Ecto neural progenitor cell (in vitro differentiated cells): ENCODE results near the gene SP3.

Source experiments
- DNase-seq: peaks from one replicate; pipeline ENCODE4 v3.0.0-alpha.2; 2018; ENCODE audit warnings: low spot score

The SP3 gene

DNA sequence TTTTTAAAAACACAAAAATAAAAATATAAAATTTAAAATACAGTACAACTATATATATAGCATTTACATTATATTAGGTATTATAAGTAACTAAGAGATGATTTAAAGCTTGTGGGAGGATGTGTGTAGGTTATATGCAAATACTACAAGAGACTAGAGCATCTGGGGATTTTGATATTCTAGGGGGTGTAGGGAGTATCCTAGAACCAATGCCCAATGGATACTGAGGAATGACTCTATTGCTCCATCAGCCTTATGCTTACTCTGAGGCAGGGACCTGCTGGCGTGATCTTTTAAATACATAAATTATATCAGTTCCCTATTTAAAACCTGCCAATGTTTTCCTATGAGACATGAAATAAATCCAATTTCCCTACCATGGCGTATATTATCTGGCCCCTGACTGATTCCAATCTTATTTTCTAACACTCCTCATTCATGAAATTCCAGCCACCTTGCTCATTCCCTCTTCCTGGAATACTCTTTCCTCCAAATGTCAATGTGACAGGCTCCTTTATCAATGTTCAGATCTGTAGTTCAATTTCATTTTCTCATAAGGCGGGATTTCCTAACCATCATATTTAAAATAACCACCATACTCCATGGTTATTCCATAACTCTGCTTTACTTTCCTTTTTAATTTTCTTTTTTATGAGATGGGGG, 22.2 kb downstream of the SP3 start:
- DNase-seq, result no peak

DNA sequence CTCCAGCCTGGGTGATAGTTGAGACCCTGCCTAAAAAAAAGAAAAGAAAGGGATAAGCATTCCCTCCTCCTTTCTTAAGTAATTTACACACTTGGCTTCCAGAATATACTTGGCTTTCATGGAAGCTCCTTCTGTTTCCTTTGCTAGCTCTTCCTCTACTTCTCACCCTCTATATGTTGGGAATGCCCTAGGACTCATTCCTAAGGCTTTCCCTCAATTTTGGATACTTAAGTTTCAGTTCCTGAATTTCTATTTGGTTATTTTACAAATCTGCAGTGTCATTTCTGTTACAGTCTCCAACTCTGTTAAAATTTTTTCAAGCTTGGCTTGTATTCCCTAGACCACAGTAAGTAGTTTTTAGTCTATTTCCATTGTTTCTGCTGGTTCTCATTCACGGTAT, 23.6 kb downstream of the SP3 start:
- no peak for DNase-seq

DNA sequence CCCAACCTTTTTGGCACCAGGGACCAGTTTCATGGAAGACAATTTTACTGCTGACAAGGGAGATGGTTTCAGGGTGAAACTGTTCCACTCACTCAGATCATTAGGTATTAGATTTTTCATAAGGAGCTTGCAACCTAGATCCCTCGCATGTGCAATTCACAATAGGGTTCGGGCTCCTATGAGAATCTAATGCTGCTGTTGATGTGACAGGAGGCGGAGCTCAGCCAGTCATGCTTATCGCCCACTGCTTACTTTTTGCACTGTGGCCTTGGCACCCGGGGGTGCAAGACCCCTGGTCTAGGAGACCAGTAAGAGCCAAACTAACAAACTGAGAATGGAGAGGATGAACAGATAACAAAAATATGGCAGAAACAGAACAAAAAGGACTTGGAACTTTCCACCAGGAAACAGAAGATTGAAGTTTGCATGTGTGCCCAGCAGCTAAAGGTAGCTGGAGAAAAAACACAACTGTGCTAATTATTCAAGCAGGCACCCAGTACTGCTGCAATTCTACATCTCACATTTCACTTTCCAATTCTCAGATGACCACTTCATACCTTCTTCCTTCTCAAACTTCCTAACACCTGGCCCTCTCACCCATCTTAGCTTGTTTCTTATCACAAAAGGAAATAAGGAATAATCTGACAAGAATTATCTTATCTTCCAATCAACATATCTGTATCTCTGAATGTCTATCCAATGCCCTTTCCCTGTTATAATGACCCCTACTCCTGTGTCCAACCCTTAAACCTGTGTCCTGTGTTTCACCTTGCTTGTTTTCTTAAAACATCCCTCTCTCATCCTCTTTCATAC, 24.8 kb downstream of the SP3 start:
- no peak for DNase-seq

DNA sequence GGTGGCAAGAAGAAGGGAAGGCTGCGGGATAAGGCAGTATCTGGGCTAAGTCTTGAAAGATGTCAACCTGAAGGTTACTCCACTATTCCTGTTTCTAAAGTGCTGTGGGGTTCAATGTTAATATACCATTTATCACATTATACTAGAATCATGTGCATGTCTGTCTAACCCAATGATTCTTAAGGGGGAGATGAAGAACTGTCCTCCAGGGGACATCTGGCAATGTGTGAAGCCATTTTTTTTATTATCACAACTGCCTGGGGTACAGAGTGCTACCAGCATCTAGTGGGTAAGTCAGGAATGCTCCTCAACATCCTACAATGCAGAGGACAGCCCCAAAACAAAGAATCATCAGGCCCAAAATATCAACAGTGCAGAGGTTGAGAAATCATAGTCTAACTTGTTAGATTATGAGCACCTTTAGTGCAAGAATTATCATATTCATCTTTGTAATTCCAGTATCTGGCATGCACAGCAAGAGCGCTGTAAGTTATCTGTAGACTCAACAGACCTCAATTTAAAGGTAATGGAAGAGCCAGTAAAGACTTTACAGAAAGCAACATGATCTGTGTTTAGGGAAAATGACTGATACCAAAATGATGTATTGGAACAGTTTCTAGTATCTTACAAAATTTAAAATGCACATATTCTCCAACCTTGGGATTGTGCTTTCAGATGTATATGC, 26.3 kb downstream of the SP3 start:
- DNase-seq, result no peak

DNA sequence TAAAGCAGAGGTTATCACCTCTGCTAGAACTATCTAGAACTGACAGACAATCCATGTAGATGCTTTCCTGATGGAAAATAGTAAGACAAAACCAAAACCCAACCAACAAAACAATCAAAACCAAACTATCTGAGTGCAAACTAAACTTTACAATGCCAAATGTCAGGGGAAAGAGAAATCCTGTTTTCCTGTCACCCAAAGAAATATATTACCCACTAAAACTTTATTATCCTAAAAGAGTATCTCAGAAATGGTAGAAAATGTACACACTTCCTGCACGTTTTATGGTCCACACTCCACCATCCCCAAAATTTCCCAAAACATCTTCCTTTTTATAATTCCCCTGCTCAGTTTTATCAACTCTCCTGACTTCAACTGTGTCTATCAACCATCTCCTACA, 29.9 kb downstream of the SP3 start:
- no peak for DNase-seq

DNA sequence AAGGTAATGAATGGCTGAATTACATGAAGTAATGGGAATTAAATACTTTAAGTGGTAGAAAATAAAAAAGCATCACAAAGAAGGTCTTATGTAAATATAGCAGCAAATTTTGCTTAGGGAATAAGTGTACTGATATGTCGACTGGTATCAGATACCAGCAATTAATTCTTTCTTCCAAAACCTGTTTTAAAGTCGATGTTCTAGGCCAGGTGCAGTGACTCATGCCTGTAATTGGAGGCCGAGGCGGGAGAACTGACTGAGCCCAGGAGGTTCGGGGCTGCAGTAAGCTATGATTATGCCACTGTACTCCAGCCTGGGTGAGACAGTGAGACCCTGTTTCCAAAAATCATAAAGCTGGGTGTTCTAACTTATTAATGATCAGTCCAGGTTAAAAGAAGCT, 30.3 kb downstream of the SP3 start:
- DNase-seq, result no peak

DNA sequence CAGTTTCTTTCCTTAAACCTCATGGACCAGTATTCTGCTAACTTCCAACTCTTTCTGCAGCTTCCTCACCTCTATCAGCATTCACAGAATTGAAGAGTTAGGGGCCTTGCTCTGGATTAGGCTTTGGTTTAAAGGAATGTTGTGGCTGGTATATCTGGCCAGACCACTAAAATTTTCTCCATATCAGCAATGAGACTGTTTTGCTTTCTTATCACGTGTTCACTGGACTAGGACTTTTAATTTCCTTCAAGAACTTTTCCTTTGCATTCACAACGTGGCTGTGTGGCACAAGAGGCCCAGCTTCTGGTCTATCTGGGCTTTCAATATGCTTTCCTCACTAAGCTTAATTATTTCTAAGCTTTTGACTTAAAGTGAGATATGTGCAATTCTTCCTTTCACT, 33.4 kb downstream of the SP3 start:
- no peak for DNase-seq

DNA sequence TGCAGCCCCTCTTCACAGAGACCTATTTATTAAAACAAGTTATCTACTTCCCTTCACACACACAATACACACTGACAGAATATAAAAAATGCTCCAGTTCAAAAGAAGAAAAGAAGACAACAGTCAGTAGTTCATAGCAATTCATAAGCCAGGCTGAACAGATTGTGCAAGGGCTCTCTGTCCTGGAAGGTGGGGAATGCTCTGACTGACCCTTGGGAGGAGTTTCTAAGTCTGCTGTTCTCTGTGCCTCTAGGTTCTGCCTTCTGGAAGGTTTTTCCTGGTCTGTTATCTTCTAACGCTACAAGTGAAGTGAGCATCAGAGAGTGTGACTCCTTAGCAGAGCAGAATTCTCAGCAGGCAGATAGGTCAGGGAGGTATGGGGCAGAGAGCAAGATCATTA, 35.7 kb downstream of the SP3 start:
- no peak for DNase-seq

DNA sequence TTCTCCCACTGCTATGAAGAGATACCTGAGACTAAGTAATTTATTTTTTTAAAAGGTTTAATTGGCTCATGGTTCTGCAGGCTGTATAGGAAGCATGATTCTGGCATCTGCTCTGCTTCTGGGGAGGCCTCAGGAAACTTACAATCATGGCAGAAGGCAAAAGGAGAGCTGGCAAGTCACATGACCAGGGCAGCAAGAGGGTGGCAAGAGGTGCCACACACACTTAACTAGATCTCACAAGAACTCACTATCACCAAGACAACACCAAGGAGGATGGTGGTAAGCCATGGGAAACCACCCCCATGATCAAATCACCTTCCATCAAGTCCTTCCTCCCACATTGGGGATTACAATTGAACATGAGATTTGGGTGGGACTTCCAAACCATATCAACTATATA, 38.3 kb downstream of the SP3 start:
- no peak for DNase-seq

DNA sequence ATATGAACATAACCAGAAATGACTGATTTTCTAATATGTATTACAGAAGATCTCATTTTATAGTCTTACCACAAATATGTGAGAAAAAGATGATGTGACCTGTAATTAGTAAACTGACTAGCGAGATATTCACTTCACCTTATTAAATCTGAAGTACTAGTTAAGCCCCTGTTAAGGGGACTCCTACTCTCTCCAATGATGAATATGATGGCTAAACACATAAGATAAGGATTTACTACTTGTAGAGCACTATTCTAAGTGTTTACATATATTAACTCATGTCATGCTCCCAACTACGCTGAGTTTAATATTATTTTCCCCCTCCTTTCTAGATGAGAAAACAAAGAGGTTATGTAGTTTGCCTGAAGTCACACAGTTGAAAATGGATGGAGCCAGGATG, 40.9 kb downstream of the SP3 start:
- DNase-seq, result no peak

DNA sequence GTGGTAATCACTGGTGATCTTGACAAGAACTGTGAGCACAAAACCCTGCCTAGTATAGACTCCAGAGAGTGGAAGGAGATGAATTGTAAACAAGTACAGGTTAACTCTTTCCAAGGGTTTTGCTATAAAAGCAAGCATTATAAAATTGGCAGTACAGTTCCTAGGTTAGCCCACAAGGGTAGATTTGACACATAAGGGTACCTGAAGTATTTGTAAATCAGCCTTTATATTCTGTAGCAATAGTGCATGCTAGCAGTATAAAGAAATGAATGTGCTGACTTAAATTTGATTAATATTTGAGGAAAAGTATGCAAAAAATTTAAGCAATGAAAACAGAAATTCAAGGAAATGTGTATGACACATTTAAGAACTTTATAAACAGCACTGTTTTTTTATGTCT, 42.4 kb downstream of the SP3 start:
- no peak for DNase-seq

DNA sequence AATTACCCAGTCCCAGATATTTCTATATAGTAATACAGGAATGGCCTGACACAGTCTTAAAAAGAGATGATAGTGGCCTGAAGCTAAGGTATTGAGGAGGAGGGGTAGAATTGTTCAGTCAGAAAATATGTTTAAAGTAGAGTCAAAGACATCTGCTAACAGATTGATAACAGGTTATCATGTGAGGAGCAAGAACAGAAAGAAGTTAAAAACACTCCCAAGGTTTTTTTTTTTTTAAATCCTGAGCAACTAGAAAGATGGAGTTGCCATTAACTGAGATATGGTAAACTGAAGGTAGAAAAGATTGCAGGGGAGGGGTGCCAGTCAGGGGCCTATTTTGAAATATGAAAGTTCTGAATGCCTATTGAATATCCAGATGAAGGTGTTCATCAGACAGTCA, 43.1 kb downstream of the SP3 start:
- no peak for DNase-seq

DNA sequence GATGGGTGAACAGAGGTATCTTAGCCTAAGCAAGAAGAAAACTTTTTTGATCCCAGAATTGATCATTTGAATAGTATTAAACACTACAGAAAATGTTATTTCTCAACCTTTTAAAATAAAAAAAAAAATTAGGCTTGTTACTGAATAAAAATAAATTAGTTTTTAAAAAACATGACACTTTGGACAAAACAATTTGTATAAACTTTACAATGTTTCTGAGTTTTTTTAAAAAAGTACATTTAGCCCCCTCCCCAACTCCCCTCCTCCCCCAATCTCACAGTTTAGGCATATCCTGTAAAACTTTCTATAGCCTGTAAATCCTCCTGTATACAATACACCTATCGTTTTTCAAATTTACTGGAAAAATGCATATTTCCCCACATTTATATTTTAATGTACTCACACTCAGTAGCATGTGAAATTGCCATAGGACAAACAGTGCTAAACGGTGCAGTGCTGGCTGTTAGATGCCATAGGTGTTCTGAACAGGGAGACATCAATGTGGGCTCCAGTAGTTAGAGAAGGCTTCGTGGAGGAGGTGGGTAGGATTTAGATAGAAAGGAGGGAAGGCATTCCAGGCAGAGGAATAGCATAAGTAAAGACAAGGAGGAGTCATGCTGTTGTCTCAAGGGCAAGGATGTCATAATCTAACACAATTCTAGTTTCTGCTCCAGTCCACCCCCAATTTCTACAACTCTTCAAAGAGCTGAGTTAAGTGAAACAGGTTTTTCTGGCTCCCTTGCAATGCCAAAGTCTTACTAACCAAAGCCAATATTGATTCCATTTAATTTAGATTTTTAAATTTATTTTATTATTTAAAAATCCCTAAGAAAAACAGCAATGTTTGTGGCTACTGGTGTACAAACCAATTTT, 50.9 kb downstream of the SP3 start:
- DNase-seq, result no peak

DNA sequence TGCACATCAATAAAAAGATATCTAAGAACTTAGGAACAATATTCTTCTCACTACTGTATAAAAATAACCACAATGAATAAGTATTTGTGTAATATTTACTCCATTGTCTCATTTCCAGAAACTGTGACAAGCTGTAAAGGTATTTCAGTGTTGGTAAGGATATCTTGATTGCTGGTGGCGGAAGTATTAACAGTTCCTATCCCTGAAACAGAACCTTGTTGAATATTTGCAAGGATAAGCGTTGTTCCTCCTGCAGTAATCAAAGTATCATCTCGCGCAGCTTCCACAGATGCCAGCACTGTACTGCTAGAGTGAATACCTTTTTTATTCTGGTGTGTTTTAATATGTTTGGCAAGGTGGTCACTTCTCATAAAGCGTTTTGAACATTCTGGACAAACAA, 55.3 kb downstream of the SP3 start:
- DNase-seq, result no peak

DNA sequence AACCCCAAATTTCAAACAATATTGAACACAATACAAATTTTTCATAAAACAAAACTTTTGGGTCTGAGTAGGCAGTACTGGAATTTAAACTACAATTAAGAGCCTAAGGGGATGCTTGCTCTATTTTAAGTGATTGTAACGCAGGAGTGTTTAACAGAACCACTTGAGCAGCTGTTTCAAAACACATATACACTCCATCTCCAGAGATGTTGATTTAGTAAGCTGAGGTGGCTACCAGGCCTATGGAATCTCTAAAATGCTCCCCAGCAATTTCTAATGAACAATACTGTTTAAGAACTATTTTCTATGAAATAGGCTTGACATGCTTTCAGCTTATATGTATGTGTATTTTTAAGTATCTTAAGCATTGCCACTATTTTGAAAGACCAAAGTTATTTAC, 58.5 kb downstream of the SP3 start:
- DNase-seq, result no peak

DNA sequence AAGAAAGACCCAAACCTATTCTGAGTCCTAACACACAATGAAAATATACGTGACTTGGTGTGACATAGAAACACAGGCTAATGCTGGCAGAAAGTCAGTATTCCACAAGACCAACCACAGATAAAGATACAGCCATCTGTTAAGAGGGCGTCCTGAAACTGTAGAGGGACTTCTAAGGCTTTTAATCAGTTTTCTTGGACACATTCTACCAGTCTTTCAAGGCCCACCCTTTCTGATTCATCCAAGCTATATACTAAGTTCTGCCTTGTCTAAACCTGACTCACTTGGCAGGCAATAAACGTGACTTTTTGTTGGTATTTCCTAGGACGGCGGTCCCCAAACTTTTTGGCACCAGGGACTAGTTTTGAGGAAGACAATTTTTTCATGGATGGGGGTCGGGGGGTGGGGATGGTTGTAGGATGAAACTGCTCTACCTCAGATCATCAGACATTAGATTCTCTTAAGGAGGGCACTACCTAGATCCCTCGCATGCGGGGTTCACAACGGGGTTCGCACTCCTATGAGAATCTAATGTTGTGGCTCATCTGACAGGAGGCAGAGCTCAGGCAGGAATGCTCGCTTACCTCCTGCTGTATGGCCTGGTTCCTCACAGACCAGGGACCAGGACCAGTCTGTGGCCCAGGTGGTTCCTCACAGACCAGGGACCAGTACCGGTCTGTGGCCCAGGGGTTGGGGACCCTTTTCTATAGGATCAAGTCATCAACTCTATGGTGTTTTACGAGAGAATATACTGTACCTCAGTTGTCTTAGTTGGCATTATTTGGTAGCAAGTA, 61.4 kb downstream of the SP3 start:
- DNase-seq, result no peak

DNA sequence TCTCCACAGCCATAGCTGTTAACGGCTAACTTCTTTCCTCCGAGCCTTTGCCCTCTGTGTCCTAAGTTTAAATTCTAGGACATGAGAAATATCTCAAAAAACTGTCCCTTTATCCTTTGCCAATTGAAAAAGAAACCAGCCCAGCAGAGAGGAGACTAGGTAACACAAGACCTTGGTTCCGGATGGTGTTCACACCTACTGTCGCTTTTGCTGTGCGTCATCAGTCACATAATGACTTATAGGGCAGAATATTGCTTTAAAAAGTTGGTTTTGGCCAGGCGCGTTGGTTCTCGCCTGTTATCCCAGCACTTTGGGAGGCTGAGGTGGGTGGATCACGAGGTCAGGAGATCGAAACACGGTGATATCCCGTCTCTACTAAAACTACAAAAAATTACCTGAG, 66.2 kb downstream of the SP3 start:
- DNase-seq, result no peak

DNA sequence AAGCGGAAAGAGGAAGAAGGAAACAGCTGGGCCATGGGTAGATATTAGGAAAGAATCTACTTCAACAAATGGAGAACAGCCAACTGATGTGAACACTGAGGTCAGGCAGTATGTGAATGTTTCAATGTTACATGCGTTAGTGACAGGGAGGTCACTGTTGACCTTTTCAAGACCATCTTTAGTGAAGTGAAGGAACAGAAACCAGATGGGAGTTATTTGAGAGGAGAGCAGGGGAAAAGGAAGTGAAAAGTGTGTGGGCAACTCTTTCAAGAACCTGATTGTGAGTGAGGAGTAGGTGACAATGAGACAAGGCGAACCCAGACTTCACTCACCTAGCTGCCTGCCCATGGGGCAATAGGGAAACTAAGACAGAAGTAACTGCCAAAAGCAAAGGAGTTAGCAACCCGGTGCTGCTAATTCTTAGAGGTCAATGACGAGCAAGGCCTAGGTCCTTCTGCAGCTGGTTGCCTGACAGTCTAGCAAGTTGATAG, 67.0 kb downstream of the SP3 start:
- DNase-seq, result no peak

DNA sequence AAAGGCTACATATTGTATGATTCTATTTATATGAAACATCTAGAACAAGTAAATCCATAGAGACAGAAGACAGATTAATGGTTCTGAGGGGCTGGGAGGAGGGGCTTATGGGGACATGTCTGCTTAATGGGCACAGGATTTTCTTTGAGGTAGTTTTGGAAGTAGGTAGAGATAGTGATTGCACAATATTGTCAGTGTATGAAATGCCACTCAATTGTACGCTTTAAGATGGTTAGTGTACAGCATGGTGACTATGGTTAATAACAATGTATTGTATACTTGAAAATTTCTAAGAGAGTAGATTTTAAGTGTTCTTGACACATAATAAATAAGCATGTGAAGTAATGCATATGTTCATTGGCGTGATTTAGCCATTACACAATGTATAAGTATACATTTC, 68.4 kb downstream of the SP3 start:
- DNase-seq, result no peak

DNA sequence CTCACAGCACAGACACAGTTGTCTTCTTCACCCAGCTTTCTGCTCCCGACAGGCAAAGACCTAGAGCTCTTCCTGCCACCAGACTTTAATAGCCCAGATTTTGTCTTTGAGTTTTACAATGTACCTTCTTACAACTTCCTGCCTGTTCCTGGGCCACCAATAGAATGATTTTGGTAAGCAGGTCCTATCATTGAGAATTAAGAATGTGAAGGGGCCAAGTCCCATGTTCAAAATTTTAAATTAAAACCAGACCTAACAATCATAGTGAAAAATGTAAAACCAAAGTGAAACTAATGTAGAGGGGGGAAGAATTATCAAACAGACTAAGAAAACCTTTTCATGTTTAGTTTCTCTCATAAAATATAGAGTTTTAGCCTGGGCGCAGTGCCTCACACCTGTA, 72.8 kb downstream of the SP3 start:
- DNase-seq, result no peak

DNA sequence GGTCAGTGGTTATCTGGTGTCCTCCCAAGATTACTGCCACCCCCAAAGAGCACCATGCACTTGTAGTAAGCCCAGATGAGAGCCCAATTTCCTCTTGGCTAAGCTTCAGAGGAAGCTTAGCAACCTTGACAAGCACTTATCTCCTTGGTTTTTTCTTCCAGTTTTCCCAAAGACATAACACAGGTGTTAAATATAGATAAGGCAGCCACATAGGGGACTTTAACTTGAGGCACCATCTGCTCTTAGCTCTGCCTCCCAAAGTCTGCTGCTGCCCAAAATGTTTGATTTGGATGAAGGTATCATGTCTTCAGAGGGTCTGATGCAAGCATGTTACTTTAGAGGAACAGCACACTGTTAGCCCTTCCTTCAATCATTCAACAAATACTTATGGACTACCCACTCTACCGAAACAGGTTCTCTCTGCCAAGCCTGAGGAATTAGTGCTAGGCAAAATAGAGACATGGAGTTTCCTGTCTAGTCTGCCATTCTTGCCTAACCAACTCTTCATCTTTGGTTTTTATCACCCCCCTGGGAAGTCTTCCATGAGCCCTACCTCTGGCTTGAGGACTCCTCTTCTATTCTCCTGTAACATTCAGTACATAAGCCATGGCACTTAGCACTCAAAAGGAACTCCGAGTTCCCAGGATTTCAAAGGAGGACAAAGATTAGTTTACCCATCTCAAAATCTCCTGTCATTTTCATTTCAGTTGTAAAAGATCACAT, 73.7 kb downstream of the SP3 start:
- DNase-seq, result no peak
